OCI-LY3 (cell line): Measurements from ENCODE around the gene PHLDA2.

Source experiments
- H2AFZ ChIP-seq: fragments of 200-600, 300-600 bp; shearing (Covaris generic); 2 replicates; pipeline ENCODE4 v1.6.0; 2014; ENCODE audit warnings: antibody characterized with exemption, low read depth, low read length
- H3K27ac ChIP-seq: fragments of 200-600, 300-600 bp; sonication (generic); 2 replicates; pipeline ENCODE4 v1.5.1; 2014; ENCODE audit warnings: mild to moderate bottlenecking, low read length, moderate library complexity, mixed read lengths
- H3K27me3 ChIP-seq: fragments of 200-600, 300-600 bp; sonication (generic); 2 replicates; pipeline ENCODE4 v1.6.1; 2014; ENCODE audit warnings: low read depth, low read length, mixed read lengths
- H3K36me3 ChIP-seq: fragments of 200-600, 300-600 bp; sonication (generic); replicated peaks from 2 replicates; pipeline ENCODE3; 2014; ENCODE audit warnings: low read depth, low read length, mixed read lengths
- H3K4me1 ChIP-seq: fragments of 300-600, 200-600 bp; sonication (generic); 2 replicates; pipeline ENCODE4 v1.6.1; 2014; ENCODE audit warnings: low read length, mixed read lengths
- H3K4me2 ChIP-seq: fragments of 200-600, 300-600 bp; sonication (generic); 2 replicates; pipeline ENCODE4 v1.6.1; 2014; ENCODE audit warnings: low read length, mixed read lengths
- H3K4me3 ChIP-seq: fragments of 300-600, 200-600 bp; sonication (generic); 2 replicates; pipeline ENCODE4 v1.5.1; 2014; ENCODE audit warnings: antibody characterized with exemption, mild to moderate bottlenecking, low read length, moderate library complexity
- H3K79me2 ChIP-seq: fragments of 300-600, 200-600 bp; shearing (Covaris generic); 2 replicates; pipeline ENCODE4 v1.6.1; 2014; ENCODE audit warnings: mild to moderate bottlenecking, low read length, mixed read lengths
- H3K9ac ChIP-seq: fragments of 300-600, 200-600 bp; shearing (Covaris generic); 2 replicates; pipeline ENCODE4 v1.6.0; 2014; ENCODE audit warnings: mild to moderate bottlenecking, low read length, moderate library complexity
- H3K9me3 ChIP-seq: fragments of 200-600, 300-600 bp; shearing (Covaris generic); 2 replicates; pipeline ENCODE4 v1.6.1; 2014; ENCODE audit warnings: low read length, mixed read lengths; ENCODE audit not compliant: insufficient read depth
- H4K20me1 ChIP-seq: fragments of 200-600, 300-600 bp; sonication (generic); 2 replicates; pipeline ENCODE4 v1.6.1; 2016; ENCODE audit warnings: low read length, mixed read lengths; ENCODE audit not compliant: insufficient read depth
- CTCF ChIP-seq: fragments of 200-600, 300-600 bp; sonication (generic); IDR thresholded peaks from 2 replicates; pipeline ENCODE4 v1.5.1; 2014; ENCODE audit warnings: antibody characterized with exemption, low read length, low read depth
- EZH2phosphoT487 ChIP-seq: fragments of 200-600 bp; shearing (Covaris generic); IDR thresholded peaks from 2 replicates; pipeline ENCODE4 v1.6.1; 2018; ENCODE audit warnings: antibody characterized with exemption, mixed run types, low read depth

The PHLDA2 gene

GRCh38 chr11:2899080-2899783 lies 30.0 kb downstream of the PHLDA2 start:
- Histone ChIP-seq H3K27ac (no peak overlapping the region), H4K20me1 (no peaks in the 10 kb centered on the region), H3K4me1 (peaks cover 27% of the 10 kb centered on the region), H3K79me2 (no peaks in the 10 kb centered on the region), H3K27me3 (no peaks in the 10 kb centered on the region), H3K9me3 (no peaks in the 10 kb centered on the region), H3K36me3 (no peaks in the 10 kb centered on the region), H2AFZ (no peak overlapping the region), H3K9ac (no peak overlapping the region), H3K4me3 (no peak overlapping the region), H3K4me2 (peak overlapping the region; percentile 26)
- TF ChIP-seq CTCF (no peak), EZH2phosphoT487 (no peak)

GRCh38 chr11:2898366-2899079 lies 30.7 kb downstream of the PHLDA2 start:
- Histone ChIP-seq H4K20me1 (no peaks in the 10 kb centered on the region), H3K27me3 (no peaks in the 10 kb centered on the region), H2AFZ (peak overlapping the region; percentile 74; the same call in 1 of the 2 replicates), H3K9me3 (no peaks in the 10 kb centered on the region), H3K79me2 (no peaks in the 10 kb centered on the region), H3K4me1 (peaks cover 27% of the 10 kb centered on the region), H3K27ac (no peak overlapping the region), H3K36me3 (no peaks in the 10 kb centered on the region), H3K9ac (no peak overlapping the region), H3K4me2 (peak overlapping the region; percentile 26), H3K4me3 (no peak overlapping the region)
- TF ChIP-seq EZH2phosphoT487 (no peak), CTCF (no peak)

GRCh38 chr11:2897048-2897447 lies 32.2 kb downstream of the PHLDA2 start:
- H3K79me2 ChIP-seq = no peaks in the 10 kb centered on the region
- no peak overlapping the region for H3K27ac ChIP-seq

More at GRCh38 chr11:2897048-2897447, 32.2 kb downstream of the PHLDA2 start:
- Histone ChIP-seq H3K4me2 (no peak overlapping the region), H3K4me3 (no peak overlapping the region), H4K20me1 (no peaks in the 10 kb centered on the region), H3K9ac (no peak overlapping the region), H2AFZ (no peak overlapping the region), H3K9me3 (no peaks in the 10 kb centered on the region), H3K27me3 (no peaks in the 10 kb centered on the region), H3K4me1 (peaks cover 26% of the 10 kb centered on the region), H3K36me3 (no peaks in the 10 kb centered on the region)
- TF ChIP-seq CTCF (no peak), EZH2phosphoT487 (no peak)
